Activated naive CD4-positive, alpha-beta T cell treated with anti-CD3 and anti-CD28 coated beads, Interleukin-2, amount 50 U/mL, for 24 hours (primary cell): ENCODE results near the gene FOXN1.
A peak's percentile ranks its signal among the peaks of the same experiment; 100 is the strongest.
"Not testable (repeated sequence)": the region's sequence is repeated elsewhere in the genome, so short reads cannot be mapped to it uniquely, and the experiment has no call there.

Source experiments
- H3K27ac Mint-ChIP-seq: one replicate; pipeline ENCODE4 v1.8.0; 2021; ENCODE audit warnings: mild to moderate bottlenecking, mixed read lengths
- H3K27me3 Mint-ChIP-seq: one replicate; pipeline ENCODE4 v1.8.0; 2021; ENCODE audit warnings: mixed read lengths
- H3K36me3 Mint-ChIP-seq: one replicate; pipeline ENCODE4 v1.8.0; 2021; ENCODE audit warnings: mixed read lengths
- H3K4me1 Mint-ChIP-seq: one replicate; pipeline ENCODE4 v1.8.0; 2021; ENCODE audit warnings: mixed read lengths
- H3K4me3 Mint-ChIP-seq: one replicate; pipeline ENCODE4 v1.8.0; 2021; ENCODE audit warnings: mild to moderate bottlenecking, mixed read lengths
- H3K9me3 Mint-ChIP-seq: one replicate; pipeline ENCODE4 v1.8.0; 2021; ENCODE audit warnings: mixed read lengths

Gene FOXN1

GRCh38 chr17:28507567-28508203, 1.5 kb downstream of the FOXN1 start:
- H3K36me3 Mint-ChIP-seq, result no peaks in the 10 kb centered on the region
- H3K4me3 Mint-ChIP-seq, result no peak overlapping the region
- peaks cover 10% of the 10 kb centered on the region for H3K27me3 Mint-ChIP-seq
- no peaks in the 10 kb centered on the region for H3K4me1 Mint-ChIP-seq
- no peak overlapping the region for H3K27ac Mint-ChIP-seq
- no peaks in the 10 kb centered on the region for H3K9me3 Mint-ChIP-seq

- Mint-ChIP-seq H3K36me3 (no peaks in the 10 kb centered on the region), H3K27ac (no peak overlapping the region), H3K27me3 (peaks cover 10% of the 10 kb centered on the region), H3K9me3 (no peaks in the 10 kb centered on the region), H3K4me1 (no peaks in the 10 kb centered on the region), H3K4me3 (no peak overlapping the region)
Measured at GRCh38 chr17:28508211-28508724, 2.1 kb downstream of the FOXN1 start.

DNA sequence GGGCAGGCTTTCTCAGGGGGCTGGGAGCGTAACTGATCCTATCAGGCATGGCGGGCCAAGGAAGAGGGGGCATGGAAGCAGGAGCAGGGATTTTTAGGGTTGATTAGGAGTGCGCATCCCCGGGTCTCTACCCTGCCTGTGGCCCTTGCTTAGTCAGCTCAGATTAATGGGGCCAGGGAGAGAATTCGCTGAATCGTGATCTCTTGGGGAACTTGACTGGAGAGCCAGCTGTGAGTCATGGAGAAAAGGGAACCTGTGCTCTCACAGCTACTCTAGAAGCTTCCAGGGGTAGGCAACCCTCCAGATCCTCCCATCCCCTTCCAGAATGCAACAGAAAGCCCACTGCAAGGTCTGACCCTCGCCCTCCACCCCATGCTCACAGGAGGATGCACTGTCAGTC, 3.6 kb downstream of the FOXN1 start:
- no peaks in the 10 kb centered on the region for H3K36me3 Mint-ChIP-seq
- no peak overlapping the region for H3K4me3 Mint-ChIP-seq
- no peak overlapping the region for H3K27ac Mint-ChIP-seq
- no peaks in the 10 kb centered on the region for H3K4me1 Mint-ChIP-seq
- H3K9me3 Mint-ChIP-seq, result no peaks in the 10 kb centered on the region
- peaks cover 9% of the 10 kb centered on the region for H3K27me3 Mint-ChIP-seq

DNA sequence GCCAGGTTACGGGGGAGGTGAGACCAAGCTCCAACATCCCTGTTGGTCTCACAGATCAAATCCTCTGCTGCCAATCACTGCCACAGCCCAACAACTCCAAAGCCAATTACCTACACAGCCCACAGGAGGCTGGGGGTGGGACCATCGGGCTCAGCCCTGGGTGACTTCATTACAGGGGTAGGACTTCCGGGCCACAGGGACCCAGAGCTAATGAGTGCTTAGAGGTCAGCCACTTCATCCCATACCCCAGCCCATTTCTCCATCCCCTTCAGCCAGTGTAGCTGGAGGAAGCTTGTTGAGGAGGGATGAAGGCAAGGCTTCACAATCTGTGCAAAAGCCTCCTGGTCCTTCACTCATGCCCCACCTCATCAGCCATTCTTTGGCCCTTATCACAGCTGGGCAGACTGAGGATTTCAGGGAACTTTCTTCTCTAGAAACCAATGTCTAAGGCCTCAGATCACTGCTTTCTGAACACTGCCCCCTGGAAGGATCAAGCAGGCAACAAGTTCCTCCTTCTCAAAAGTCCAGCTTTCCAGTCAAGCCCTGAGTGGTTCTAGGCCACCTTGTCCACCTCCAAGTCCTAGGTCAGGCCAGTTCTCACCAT, 5.8 kb downstream of the FOXN1 start:
- H3K36me3 Mint-ChIP-seq, result no peaks in the 10 kb centered on the region
- peaks cover 9% of the 10 kb centered on the region for H3K27me3 Mint-ChIP-seq
- no peaks in the 10 kb centered on the region for H3K9me3 Mint-ChIP-seq
- no peak overlapping the region for H3K27ac Mint-ChIP-seq
- no peak overlapping the region for H3K4me3 Mint-ChIP-seq
- no peaks in the 10 kb centered on the region for H3K4me1 Mint-ChIP-seq

- peaks cover 6% of the 10 kb centered on the region for H3K27me3 Mint-ChIP-seq
- no peak overlapping the region for H3K27ac Mint-ChIP-seq
- H3K4me3 Mint-ChIP-seq, result no peak overlapping the region
- H3K9me3 Mint-ChIP-seq, result no peaks in the 10 kb centered on the region
- no peaks in the 10 kb centered on the region for H3K4me1 Mint-ChIP-seq
- no peaks in the 10 kb centered on the region for H3K36me3 Mint-ChIP-seq
Measured at GRCh38 chr17:28513476-28513875, 7.3 kb downstream of the FOXN1 start.

GRCh38 chr17:28514561-28515002, 8.4 kb downstream of the FOXN1 start:
- Mint-ChIP-seq H3K4me3 (no peak overlapping the region), H3K27ac (no peak overlapping the region), H3K4me1 (no peaks in the 10 kb centered on the region), H3K36me3 (no peaks in the 10 kb centered on the region), H3K27me3 (peaks cover 3% of the 10 kb centered on the region), H3K9me3 (no peaks in the 10 kb centered on the region)

DNA sequence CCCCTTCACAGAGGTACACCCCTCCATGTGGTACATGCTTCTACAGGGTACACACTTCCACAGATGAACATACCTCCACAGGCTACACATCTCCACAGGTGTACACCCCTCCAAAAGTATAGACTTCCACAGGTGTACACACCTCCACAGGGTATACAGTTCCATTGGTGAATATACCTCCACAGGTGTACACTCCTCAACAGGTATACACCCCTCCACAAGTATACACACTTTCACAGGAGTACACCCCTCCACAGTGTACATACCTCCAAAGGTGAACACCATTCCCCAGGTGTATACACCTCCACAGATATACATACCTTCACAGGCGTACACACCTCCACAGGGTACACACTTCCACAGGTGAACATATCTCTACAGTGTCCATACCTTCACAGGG, 9.4 kb downstream of the FOXN1 start:
- no peak overlapping the region for H3K4me3 Mint-ChIP-seq
- H3K27ac Mint-ChIP-seq, result no peak overlapping the region
- no peaks in the 10 kb centered on the region for H3K36me3 Mint-ChIP-seq
- H3K27me3 Mint-ChIP-seq, result peaks cover 2% of the 10 kb centered on the region
- H3K4me1 Mint-ChIP-seq, result no peaks in the 10 kb centered on the region
- H3K9me3 Mint-ChIP-seq, result no peaks in the 10 kb centered on the region

- no peaks in the 10 kb centered on the region for H3K9me3 Mint-ChIP-seq
- no peak overlapping the region for H3K4me3 Mint-ChIP-seq
- no peaks in the 10 kb centered on the region for H3K4me1 Mint-ChIP-seq
- H3K27ac Mint-ChIP-seq, result no peak overlapping the region
- H3K27me3 Mint-ChIP-seq, result peaks cover 2% of the 10 kb centered on the region
- no peaks in the 10 kb centered on the region for H3K36me3 Mint-ChIP-seq
Measured at GRCh38 chr17:28518132-28518531, 12.0 kb downstream of the FOXN1 start.

DNA sequence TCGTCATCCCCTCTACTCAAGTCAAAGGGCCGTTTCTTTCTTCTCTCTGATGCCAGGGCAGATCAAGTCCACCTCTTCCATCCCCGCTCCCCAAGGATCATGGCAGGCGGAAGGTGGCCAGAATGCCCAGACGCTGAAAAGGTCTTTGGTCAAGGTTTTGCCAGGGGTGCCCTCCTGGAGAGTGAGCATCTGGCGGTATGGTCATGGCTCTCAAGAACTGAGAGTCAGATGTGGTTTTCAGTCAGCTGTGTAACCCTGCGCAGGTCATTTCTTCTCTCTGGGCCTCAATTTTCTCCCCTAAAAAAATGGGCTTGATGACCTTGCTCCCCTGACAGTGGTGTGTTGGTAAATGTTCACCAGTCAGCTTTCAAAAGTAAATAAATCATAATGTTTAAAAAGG, 12.4 kb downstream of the FOXN1 start:
- Mint-ChIP-seq H3K36me3 (no peaks in the 10 kb centered on the region), H3K27ac (no peak overlapping the region), H3K9me3 (no peaks in the 10 kb centered on the region), H3K4me1 (no peaks in the 10 kb centered on the region), H3K4me3 (no peak overlapping the region), H3K27me3 (peaks cover 2% of the 10 kb centered on the region)

DNA sequence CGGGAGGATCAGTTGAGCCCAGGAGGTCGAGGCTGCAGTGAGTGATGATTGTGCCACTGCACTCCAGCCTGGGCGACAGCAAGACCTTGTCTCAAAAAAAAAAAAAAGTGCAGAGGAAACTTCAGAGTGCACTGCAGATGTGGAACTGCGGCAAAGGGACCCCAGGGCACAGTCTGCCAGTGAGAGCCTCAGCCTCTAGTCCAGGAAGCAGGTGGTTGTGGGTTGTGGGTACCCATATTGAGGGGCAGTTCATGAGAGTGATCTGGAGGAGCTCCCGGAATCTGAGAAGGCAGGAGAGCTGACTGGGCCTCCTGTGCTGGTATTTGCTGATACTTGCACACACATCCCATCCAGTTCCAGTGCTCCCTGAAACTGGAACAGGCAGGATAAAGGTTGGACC, 13.1 kb downstream of the FOXN1 start:
- Mint-ChIP-seq H3K4me3 (no peak overlapping the region), H3K9me3 (no peaks in the 10 kb centered on the region)

GRCh38 chr17:28520687-28521086, 14.5 kb downstream of the FOXN1 start:
- H3K4me1 Mint-ChIP-seq, result no peaks in the 10 kb centered on the region
- H3K4me3 Mint-ChIP-seq, result no peak overlapping the region

More for the DNA sequence above, 13.1 kb downstream of the FOXN1 start:
- Mint-ChIP-seq H3K4me1 (no peaks in the 10 kb centered on the region), H3K27ac (no peak overlapping the region), H3K27me3 (peaks cover 1% of the 10 kb centered on the region), H3K36me3 (no peaks in the 10 kb centered on the region)

DNA sequence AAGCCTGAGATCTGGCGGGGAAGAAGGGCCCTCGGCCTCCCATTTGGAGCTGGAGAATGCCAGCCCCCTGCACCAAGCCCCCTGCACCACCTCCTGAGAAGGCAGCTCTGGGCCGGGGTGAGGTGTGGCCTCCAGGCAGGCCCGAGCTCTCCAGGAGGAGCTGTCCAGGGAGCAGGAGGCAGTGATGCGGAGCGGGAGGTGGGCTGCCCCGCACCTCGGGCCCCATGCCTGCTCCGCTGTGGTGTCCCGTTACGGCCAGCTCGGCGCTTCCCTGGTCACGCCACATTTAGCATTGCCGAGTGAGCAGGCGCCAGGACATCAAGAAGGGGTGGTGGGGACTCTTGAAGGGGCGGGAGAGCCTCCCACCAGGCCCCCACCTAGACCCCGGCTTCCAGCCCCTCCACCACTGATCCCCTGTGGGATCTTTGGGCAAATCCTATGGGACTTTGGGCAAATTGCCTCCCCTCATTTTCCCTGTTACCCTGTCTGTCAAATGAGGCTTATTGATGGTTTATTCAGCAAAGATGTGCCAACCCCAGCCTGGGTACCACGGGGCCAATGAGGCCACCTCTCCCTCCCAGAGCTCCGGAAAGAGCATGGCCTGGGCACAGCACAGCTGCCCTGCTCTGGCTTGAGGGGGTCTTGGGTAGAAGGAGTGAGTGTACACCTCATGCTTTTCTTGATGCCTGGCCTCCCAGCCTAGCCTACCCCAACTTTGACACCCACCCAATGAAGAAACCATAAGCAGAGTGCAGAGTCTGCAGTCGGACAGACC, 15.3 kb downstream of the FOXN1 start:
- no peaks in the 10 kb centered on the region for H3K36me3 Mint-ChIP-seq
- no peak overlapping the region for H3K27ac Mint-ChIP-seq
- no peak overlapping the region for H3K4me3 Mint-ChIP-seq
- H3K27me3 Mint-ChIP-seq, result peaks cover 1% of the 10 kb centered on the region
- H3K9me3 Mint-ChIP-seq, result no peaks in the 10 kb centered on the region
- H3K4me1 Mint-ChIP-seq, result no peaks in the 10 kb centered on the region

More at GRCh38 chr17:28520687-28521086, 14.5 kb downstream of the FOXN1 start:
- no peaks in the 10 kb centered on the region for H3K36me3 Mint-ChIP-seq
- peaks cover 1% of the 10 kb centered on the region for H3K27me3 Mint-ChIP-seq
- no peak overlapping the region for H3K27ac Mint-ChIP-seq
- H3K9me3 Mint-ChIP-seq, result no peaks in the 10 kb centered on the region

DNA sequence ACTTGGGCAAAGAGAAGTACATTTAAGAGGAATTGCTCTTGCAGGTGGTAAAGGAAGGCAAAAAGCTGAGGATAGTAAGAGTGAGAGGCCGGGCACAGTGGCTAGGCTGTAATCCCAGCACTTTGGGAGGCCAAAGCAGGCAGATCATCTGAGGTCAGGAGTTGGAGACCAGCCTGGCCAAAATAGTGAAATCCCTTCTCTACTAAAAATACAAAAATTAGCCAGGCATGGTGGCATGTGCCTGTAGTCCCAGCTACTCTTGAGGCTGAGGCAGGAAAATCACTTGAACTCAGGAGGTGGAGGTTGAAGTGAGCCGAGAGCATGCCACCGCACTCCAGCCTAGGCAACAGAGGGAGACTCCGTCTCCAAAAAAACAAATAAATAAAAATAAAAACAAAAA, 16.1 kb downstream of the FOXN1 start:
- H3K27me3 Mint-ChIP-seq, H3K27ac Mint-ChIP-seq, H3K36me3 Mint-ChIP-seq, H3K4me1 Mint-ChIP-seq, H3K9me3 Mint-ChIP-seq, H3K4me3 Mint-ChIP-seq: not testable (repeated sequence)

DNA sequence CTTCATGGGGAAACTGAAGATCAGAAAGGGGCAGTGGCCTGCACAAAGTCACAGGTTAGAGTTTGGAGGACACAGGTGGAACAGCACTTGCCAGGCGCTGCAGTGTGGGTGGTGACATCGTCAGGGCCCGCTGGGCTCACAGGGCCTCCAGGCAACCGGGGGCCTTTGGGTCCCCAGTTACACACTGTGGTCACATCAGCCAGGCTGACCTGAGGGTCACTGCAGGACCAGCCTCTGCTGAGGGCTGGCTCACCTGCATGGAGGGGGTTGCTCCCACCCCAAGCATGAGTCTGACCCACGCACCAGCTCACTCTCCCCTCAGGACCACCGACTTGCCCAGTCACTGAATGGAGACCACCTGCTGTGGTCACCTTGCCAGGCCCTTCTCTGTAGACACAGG, 17.0 kb downstream of the FOXN1 start:
- Mint-ChIP-seq H3K27me3 (peaks cover 1% of the 10 kb centered on the region), H3K4me3 (no peak overlapping the region), H3K36me3 (no peaks in the 10 kb centered on the region), H3K9me3 (no peaks in the 10 kb centered on the region), H3K27ac (no peak overlapping the region), H3K4me1 (no peaks in the 10 kb centered on the region)

DNA sequence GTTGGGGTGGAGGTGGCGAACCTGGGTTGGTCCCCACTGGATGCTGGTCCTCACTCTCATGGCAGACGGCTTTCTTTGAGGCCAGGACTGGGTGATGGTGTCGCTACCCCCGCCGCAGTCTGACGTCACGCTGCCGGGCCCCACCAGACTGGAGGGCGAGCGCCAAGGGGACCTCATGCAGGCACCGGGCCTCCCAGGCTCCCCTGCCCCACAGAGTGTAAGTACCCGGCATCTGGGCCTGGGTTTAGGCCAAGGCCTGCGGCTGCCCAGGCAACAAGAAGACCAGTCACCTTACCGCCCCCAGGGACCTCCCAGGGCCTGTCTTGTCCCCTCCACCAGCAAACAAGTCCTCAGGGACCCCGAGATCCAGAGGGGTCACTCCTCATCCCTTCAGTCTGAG, 17.7 kb downstream of the FOXN1 start:
- Mint-ChIP-seq H3K4me1 (no peaks in the 10 kb centered on the region), H3K27me3 (peaks cover under 1% of the 10 kb centered on the region), H3K9me3 (no peaks in the 10 kb centered on the region), H3K36me3 (no peaks in the 10 kb centered on the region), H3K4me3 (no peak overlapping the region), H3K27ac (peak overlapping the region; percentile 55)
